Endometrial microvascular endothelial cells (primary cell): ENCODE results near the gene TMEM114. TPM values are rescaled to one million over a fixed set of nuclear protein-coding genes. Genes with fewer than 3 reads are reported as not detected.

Experiments
- total RNA-seq: library from RNA; depleted of rRNA; stranded (reverse); fragments of >200 nt; gene quantifications from one replicate; pipeline ENCODE4 v1.2.3, GENCODE V29; 2015; ENCODE audit errors: inconsistent ontology term

Gene TMEM114
- total RNA-seq, 1 donor from 2014 or later, result not detected

Other genes with a start within 250 kb of the TMEM114 start
- 16.1 TPM for gene METTL22, start 31.2 kb upstream of the TMEM114 start, total RNA-seq
- 0.56 TPM for gene ABAT, start 84.1 kb upstream of the TMEM114 start, total RNA-seq
- gene TMEM186, start 207.1 kb upstream of the TMEM114 start, total RNA-seq, result 10.6 TPM
- 55.6 TPM for gene PMM2, start 207.3 kb upstream of the TMEM114 start, total RNA-seq